ENCODE data around the gene TSSK2. TPM values are rescaled to one million over a fixed set of nuclear protein-coding genes. Genes with fewer than 3 reads are reported as not detected.

TSSK2 gene
- total RNA-seq, 2 donors from 2014 or later, result not detected

DNA sequence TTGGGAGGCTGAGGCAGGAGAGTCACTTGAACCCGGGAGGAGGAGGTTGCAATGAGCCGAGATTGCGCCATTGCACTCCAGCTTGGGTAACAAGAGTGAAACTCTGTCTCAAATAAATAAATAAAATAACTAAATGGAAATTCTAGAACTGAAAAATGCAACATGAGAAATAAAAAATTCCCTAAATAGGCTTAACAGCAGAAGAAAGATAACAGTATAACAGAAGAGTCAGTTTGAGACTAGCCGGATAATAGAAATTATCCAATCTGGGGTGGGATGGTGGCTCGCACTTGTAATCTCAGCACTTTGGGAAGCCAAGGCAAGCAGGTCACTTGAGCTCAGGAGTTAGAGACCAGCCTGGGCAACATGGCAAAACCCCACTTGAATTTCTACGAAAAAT, 33.3 kb downstream of the TSSK2 start:
- TF ChIP-seq, protein P1, sequence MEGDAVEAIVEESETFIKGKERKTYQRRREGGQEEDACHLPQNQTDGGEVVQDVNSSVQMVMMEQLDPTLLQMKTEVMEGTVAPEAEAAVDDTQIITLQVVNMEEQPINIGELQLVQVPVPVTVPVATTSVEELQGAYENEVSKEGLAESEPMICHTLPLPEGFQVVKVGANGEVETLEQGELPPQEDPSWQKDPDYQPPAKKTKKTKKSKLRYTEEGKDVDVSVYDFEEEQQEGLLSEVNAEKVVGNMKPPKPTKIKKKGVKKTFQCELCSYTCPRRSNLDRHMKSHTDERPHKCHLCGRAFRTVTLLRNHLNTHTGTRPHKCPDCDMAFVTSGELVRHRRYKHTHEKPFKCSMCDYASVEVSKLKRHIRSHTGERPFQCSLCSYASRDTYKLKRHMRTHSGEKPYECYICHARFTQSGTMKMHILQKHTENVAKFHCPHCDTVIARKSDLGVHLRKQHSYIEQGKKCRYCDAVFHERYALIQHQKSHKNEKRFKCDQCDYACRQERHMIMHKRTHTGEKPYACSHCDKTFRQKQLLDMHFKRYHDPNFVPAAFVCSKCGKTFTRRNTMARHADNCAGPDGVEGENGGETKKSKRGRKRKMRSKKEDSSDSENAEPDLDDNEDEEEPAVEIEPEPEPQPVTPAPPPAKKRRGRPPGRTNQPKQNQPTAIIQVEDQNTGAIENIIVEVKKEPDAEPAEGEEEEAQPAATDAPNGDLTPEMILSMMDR (conservative IDR thresholded peaks at IDR 0.05), result no peak
- Histone ChIP-seq H3K9ac (ENCODE audit: extremely low read depth, low read length, poor library complexity, severe bottlenecking) (no peak overlapping the region), H3K4me1 (ENCODE audit: control insufficient read depth, insufficient read depth, low read length) (no peaks in the 10 kb centered on the region), H3K9me3 (ENCODE audit: control insufficient read depth, low read length) (peaks cover 7% of the 10 kb centered on the region), H3K27me3 (ENCODE audit: control insufficient read depth, insufficient read depth, low read length, poor library complexity, severe bottlenecking) (peaks cover 97% of the 10 kb centered on the region), H3K27ac (ENCODE audit: low read depth, low read length) (no peak overlapping the region), H3K4me3 (ENCODE audit: low read length) (no peak overlapping the region), H3K36me3 (ENCODE audit: control insufficient read depth, insufficient read depth, low read length) (no peaks in the 10 kb centered on the region)
- Mint-ChIP-seq H3K27me3 (ENCODE audit: insufficient read depth) (peaks cover 93% of the 10 kb centered on the region), H3K27ac (no peak overlapping the region), H3K4me1 (peaks cover 9% of the 10 kb centered on the region), H3K9me3 (peaks cover 5% of the 10 kb centered on the region), H3K36me3 (ENCODE audit: low read depth) (no peaks in the 10 kb centered on the region), H3K4me3 (no peak overlapping the region)
- 88 to 92% methylated on average over 3 to 6 of the region's 6 CpGs for WGBS, 2 experiments (ENCODE audit: insufficient coverage in 1 of 2, insufficient read length in 1 of 2)
- DNase-seq, result no peak

GRCh38 chr22:19166421-19166820, 35.3 kb downstream of the TSSK2 start:
- H3K36me3 ChIP-seq (ENCODE audit: control insufficient read depth, insufficient read depth, low read length), result no peaks in the 10 kb centered on the region
- peaks cover 5% of the 10 kb centered on the region for H3K9me3 Mint-ChIP-seq
- no peak for DNase-seq
- H3K9me3 ChIP-seq (ENCODE audit: control insufficient read depth, low read length), result peaks cover 7% of the 10 kb centered on the region
- H3K9ac ChIP-seq (ENCODE audit: extremely low read depth, low read length, poor library complexity, severe bottlenecking), result no peak overlapping the region
- peaks cover 17% of the 10 kb centered on the region for H3K4me1 Mint-ChIP-seq
- no peak overlapping the region for H3K27ac ChIP-seq (ENCODE audit: low read depth, low read length)
- H3K4me3 ChIP-seq (ENCODE audit: low read length), result no peak overlapping the region
- WGBS, 2 experiments (ENCODE audit: insufficient coverage in 1 of 2, insufficient read length in 1 of 2), result 66 to 89% methylated on average over 2 to 8 of the region's 8 CpGs
- peaks cover 96% of the 10 kb centered on the region for H3K27me3 Mint-ChIP-seq (ENCODE audit: insufficient read depth)
- H3K4me1 ChIP-seq (ENCODE audit: control insufficient read depth, insufficient read depth, low read length), result peaks cover 8% of the 10 kb centered on the region
- peaks cover 97% of the 10 kb centered on the region for H3K27me3 ChIP-seq (ENCODE audit: control insufficient read depth, insufficient read depth, low read length, poor library complexity, severe bottlenecking)
- no peak overlapping the region for H3K27ac Mint-ChIP-seq
- TF ChIP-seq, protein P1 (conservative IDR thresholded peaks at IDR 0.05), result no peak
- H3K4me3 Mint-ChIP-seq, result no peak overlapping the region
- H3K36me3 Mint-ChIP-seq (ENCODE audit: low read depth), result no peaks in the 10 kb centered on the region

- Mint-ChIP-seq H3K9me3 (peaks cover 5% of the 10 kb centered on the region), H3K27me3 (ENCODE audit: insufficient read depth) (peaks cover 89% of the 10 kb centered on the region), H3K27ac (no peak overlapping the region), H3K36me3 (ENCODE audit: low read depth) (no peaks in the 10 kb centered on the region), H3K4me1 (peaks cover 21% of the 10 kb centered on the region), H3K4me3 (no peak overlapping the region)
- no peak for DNase-seq
- no peak overlapping the region for H3K27ac ChIP-seq (ENCODE audit: low read depth, low read length)
- WGBS, 2 experiments (ENCODE audit: insufficient coverage in 1 of 2, insufficient read length in 1 of 2), result 72 to 80% methylated on average over 13 of the region's 13 CpGs
- H3K9me3 ChIP-seq (ENCODE audit: control insufficient read depth, low read length), result peaks cover 7% of the 10 kb centered on the region
- no peaks in the 10 kb centered on the region for H3K36me3 ChIP-seq (ENCODE audit: control insufficient read depth, insufficient read depth, low read length)
- H3K4me1 ChIP-seq (ENCODE audit: control insufficient read depth, insufficient read depth, low read length), result peaks cover 8% of the 10 kb centered on the region
- TF ChIP-seq, protein P1 (conservative IDR thresholded peaks at IDR 0.05), result no peak
- H3K27me3 ChIP-seq (ENCODE audit: control insufficient read depth, insufficient read depth, low read length, poor library complexity, severe bottlenecking), result peaks cover 88% of the 10 kb centered on the region
- no peak overlapping the region for H3K9ac ChIP-seq (ENCODE audit: extremely low read depth, low read length, poor library complexity, severe bottlenecking)
- H3K4me3 ChIP-seq (ENCODE audit: low read length), result no peak overlapping the region
These were observed 36.2 kb downstream of the TSSK2 start for GRCh38 chr22:19167106-19167869.

Measured in endodermal cell (in vitro differentiated cells).